ENCODE results near the gene CFAP206.
A peak's percentile ranks its signal among the peaks of the same experiment; 100 is the strongest.
"Not testable (repeated sequence)": the region's sequence is repeated elsewhere in the genome, so short reads cannot be mapped to it uniquely, and the experiment has no call there.

CFAP206 gene

DNA sequence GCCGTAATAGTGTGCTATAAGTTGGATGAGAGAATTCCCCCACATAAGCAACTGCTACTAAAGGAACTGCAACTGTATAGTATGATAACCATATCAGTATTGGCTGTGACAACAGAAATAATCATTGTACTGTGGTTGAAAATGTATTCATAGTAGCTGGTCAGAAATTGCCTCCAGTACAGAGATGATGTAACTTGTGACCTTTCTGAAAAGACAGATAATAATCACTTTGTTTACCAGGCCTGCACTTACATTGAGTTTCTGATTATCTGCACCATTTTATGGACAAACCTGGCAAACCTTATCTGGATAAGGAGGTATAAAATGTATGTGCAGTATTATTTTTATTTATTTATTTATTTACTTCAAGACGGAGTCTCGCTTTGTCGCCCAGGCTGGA, 19.0 kb downstream of the CFAP206 start:
- DNase-seq (ENCODE audit: low spot score): no peak

DNA sequence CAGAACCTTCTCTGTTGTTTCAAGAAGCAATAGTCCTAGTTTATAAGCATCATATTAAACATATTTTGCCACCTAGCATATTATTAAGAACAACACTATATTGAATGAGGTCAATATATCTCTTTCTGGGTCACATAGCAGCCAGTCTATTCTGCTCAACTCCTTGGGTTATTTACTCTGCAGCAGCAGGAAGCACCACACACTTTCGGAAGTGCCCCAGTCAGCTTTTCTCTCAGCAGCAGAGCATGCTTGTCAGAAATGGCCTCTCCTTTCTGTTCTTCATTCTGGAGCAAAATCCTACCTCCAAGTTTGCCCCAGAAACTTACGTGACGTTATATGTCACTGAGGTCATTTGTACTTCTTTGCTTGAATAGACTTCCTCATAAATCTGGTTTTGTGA, 22.7 kb downstream of the CFAP206 start:
- no peak for DNase-seq (ENCODE audit: low spot score)

DNA sequence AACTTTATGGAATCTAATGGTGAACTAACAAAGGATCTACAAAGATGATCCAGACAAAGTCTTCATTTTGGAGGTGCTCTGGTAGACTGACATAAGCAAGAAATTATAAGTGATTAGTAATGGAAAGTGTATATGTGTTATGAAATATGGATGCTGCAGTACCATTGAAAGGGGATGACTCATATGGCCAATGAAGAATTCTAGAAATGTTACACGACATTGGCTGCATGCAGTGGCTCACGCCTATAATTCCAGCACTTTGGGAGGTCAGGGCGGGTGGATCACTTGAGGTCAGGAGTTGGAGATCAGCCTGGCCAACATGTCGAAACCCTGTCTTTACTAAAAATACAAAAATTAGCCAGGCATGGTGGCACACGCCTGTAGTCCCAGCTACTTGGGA, 23.5 kb downstream of the CFAP206 start:
- DNase-seq (ENCODE audit: low spot score): no peak

DNA sequence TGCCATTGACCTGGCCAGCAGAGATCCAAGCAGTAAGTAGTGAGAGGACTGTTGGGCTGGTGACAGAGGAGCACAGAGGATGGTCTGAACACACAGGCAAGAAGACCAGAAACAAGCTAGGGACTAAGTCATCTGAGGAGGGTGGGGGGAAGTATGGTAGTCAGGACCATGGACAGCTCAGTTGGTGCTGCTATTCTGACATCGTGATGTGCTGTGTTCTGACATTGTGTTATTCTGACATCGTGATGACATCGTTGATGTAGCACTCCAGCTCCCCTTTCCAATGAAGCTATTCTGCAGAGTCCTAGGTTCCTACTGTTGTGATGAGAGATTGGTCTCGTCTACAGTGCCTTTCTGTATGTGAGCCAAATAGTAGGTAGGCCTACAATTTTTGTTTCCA, 28.7 kb downstream of the CFAP206 start:
- DNase-seq (ENCODE audit: low spot score): peak; percentile 20

DNA sequence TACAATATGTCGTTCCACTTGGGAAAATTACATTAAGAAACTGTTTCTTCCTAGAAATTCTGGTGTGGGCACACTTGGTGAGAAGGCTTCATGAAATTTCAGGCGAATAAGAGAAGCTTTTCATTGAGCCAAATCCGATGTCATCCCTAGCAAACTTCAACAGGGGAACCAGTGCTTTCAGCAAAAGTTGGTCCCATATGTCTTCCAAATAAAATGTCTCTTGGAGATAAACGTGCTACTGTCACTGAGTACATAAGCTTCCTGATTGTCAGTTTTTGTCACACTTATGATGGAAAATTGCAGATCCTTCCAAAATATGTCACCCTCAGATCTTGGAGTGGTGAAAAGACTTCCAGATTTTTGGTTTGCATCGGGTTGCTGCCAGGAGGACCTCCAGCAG, 33.9 kb downstream of the CFAP206 start:
- no peak for DNase-seq (ENCODE audit: low spot score)

DNA sequence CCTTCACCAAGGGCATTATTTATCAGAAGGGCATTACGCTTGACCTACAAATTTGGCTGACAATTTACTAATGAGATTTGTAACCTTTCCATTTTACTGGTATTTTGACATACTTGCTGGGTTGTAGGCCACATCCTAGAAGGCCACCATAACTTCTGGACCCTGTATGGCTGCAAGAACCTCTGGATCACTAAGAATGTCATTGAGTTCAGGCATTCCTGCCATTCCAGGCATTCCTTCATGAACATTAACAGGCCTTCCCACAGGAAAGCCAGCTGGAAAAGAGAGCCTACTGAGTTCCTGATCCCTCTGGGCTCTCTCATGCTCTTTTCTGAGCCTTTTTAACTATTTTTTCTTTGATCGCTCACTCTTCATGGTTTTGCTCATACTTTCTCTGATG, 36.6 kb downstream of the CFAP206 start:
- DNase-seq (ENCODE audit: low spot score): no peak

DNA sequence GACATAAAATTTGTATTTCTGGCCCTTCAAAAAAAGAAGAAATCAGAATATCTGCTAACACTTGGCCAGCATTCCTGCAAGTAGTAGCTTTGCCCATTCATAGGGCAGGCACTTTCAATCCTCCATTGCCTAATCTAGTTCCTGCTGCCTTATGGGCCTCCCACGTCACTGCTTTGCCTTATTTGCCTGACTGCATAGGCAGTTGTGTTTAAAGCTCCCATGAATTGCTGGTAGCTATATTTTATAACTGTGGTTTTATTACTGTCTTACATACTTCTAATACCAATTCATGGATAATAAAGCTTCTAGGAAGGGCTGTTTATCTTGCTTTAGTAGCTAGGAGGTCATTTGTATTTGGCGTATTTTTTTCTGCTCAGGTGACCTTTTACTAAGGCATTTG, 57.3 kb downstream of the CFAP206 start:
- no peak for DNase-seq (ENCODE audit: low spot score)

DNA sequence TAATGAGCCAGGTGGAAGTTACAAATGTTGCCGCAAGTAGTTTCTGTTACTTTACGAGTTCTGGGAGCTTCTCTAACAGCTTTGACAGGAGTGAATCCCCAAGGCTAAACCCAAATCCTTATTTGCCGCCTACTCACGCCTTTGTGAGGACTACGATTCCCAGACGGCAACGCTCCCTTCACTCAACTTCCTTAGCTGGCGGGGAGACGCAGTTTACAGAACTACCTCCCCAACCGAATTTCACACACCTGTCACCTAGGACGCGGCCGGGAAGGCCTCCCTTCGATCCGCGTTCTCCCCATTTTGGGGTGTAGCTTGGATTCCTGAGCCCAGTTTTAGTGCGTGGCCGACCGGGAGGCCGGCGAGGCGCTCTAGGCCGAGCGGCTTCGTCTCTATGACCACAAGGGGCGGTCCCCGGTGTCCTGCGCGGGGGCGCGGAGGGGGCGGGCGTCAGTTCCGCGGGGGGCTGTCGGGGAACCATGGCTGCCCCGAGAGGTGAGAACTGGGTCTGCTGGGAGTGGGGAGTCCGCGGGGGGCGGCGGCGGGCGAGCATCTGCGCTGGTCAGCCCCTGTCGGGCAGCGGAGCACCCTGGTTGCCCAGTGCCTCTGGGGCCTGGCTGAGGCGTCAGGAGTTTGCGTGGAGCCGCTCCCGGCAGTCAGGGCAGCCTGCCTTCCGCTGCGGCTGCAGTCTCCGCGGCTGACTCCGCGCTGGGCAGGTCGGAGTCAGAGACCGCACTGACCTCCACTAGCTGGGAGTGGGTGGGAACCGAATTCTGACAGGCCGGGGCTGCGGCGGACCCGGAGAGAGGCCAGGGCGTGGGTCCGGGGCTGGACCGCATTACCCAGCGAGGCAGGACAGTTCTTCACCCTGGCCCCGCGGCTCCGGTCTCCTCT, 65.0 kb downstream of the CFAP206 start, which contains the start of gene SLC35A1:
Gene SLC35A1 (plus strand): TSS at position 450 of the 894 bp plus-strand sequence. CDS start 30 bp downstream, at position 480.
- DNase-seq (ENCODE audit: low spot score): peak; percentile 81

DNA sequence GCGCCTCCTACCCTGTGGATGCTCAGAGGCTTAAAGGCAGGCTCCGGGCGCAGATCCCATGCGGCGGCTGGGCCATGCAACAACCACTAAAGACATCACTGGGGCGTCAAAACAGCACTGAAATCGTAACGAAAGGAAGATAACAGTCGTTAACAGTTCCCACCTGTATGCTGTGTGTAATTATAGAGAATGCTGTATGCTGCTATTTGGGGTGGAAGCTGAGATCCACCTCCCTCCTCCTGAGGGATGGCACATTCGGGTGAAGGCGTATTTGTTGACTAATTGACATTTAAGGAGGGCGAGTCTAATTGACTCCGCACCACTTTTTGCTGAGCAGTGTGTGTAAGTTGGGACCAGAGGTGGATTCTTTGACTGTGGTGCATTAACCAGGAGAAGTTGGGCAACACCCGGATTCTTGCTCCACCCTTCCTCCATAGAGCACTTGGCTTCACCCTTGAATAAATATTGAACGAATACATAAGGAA, 65.7 kb downstream of the CFAP206 start:
- peak; percentile 55 for DNase-seq (ENCODE audit: low spot score)

DNA sequence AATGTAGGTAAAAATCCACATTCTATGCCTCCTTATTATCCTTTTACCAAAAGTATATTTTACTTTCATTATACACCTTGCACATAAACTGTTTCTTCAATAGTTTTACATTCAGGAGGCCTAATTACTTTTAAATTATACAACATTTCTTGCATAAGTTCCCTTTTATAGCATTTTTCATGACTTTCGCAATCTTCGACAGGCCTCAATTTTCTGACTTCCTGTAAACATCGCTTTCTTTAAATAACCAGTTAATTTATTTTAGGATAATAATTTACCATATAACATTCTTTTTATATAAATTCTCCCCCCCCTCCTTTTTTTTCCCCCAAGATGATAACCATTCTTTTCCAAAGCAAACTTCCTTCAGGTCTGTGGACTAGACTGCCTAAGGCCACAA, 74.2 kb downstream of the CFAP206 start:
- no peak for DNase-seq (ENCODE audit: low spot score)

DNA sequence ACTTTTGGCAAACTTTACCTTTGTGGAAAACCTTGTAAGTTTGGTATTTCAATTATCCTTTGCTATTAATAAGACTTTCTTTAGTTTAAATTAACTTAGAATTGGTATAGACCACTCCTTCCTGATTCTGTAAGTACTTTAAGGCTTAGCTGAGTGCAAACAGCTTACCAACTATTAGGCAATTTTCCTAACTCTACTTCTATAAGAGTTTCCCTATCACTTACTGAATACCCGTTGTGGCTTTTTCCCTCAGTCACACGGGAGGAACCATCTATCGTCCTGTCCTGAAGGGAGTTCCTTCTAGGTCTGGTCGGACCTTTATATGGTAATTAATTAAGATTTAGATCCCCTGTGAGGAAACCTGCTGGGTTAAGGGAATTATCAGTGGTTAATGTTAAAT, 74.6 kb downstream of the CFAP206 start:
- DNase-seq (ENCODE audit: low spot score): no peak

DNA sequence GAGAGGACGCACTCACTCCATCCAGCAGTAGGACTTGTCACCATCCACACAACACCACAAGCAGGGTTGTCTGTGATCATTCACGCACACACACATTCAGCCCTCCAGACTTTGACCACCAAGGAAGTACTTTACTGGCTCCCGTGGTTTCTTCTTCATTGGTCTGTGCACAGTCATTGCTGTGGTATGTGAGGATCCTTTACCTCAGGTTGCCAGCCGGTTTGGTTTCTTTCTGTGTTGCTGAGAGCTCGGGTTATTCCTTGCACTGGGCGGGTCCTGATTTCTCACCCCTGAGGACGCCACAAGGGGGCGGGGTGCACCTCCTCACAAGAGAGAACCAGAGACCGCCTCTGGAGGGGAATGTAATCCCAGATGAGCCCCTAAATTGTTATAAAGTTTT, 76.2 kb downstream of the CFAP206 start:
- DNase-seq (ENCODE audit: low spot score): peak; percentile 6

DNA sequence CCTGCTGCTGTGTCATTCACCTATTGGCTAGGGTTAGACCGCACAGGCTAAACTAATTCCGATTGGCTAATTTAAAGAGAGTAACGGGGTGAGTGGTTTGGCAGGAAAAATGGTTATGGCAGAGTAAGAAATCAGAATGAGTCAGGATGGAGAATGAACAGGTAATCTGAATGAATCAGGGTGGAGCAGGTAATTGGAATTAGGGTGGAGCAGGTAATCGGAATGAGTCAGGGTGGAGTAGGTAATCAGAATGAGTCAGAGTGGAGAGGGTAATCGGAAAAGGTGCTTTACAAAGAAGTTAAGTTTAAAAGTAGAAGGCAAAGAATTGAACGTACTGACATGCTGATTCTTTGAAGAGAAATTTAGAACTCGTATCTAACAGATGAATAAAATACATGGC, 76.7 kb downstream of the CFAP206 start:
- DNase-seq (ENCODE audit: low spot score): no peak

DNA sequence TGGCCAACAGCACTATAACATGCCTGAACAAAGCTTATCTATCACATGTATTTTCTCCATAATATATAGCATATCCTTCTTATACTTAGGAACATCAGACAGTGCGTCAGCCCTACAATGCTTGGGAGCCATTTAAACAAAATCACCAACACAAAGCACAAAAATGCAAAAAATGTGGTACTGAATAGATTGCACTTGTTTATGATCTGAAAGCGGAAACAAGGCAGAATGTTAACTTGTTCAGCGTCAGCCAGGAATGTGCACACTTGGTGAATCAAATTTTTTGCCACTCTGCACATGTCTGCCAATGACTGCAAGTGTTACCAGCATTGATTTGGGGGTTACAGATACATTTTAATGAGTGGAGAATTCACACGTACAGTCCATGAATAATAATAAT, 79.8 kb downstream of the CFAP206 start:
- no peak for DNase-seq (ENCODE audit: low spot score)

DNA sequence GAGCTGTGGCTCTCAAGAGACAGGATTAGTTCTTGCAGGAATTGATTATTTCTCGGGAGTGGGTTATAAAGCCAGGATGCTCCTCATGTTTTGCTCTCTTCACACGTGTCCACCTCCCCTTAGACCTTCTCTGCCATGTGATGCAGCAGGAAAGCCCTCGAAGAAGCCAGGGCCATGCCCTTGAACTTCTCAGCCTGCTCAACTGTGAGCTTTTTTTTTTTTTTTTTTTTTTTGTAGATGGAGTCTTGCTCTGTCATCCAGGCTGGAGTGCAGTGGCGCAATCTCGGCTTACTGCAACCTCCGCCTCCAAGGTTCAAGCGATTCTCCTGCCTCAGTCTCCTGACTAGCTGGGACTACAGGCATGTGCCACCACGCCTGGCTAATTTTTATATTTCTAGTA, 81.6 kb downstream of the CFAP206 start:
- not testable (repeated sequence) for DNase-seq (ENCODE audit: low spot score)

DNA sequence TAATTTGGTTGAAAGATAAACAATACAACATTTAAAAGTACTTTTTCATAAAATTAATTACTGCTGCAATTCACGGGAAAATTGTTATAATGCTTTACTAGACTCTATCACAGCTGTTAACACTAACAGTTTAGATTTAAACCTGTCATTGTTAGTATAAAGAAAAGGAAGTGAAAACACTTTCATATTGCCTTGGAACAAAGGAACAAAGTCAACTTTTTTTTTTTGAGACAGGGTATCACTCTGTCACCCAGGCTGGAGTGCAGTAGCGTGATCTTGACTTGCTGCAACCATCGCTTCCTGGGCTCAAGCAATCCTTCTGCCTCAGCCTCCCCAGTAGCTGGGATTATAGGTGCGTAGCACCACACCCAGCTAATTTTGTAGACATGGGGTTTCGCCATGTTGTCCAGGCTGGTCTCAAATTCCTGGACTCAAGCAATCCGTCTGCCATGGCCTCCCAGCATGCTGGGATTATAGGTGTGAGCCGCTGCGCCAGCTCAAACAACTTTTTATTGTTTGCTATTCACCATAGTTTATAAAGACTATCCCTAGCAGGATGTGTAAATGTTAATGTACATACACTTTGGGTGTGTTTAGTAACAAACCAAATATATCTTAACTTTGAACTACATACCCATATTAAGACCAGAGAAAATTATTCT, 87.1 kb downstream of the CFAP206 start:
- DNase-seq (ENCODE audit: low spot score): no peak

DNA sequence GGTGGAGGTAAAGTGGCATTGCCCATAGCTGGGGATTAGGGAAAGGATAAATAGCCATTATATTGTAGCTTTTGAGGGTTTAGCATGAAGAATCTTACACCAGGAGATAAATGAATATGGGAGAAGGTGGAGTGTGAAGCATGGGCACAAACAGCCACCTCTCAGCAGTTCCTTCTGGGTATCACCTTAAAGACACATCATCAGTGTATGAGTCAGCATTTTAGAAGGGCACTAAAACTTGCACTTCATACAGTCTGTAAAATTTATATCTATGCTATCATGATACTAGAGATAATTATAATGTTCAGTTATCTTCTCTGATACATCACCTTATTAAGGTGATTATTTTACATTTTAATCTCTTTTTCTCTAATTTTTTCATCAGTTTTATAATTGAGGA, 90.3 kb downstream of the CFAP206 start:
- no peak for DNase-seq (ENCODE audit: low spot score)

DNA sequence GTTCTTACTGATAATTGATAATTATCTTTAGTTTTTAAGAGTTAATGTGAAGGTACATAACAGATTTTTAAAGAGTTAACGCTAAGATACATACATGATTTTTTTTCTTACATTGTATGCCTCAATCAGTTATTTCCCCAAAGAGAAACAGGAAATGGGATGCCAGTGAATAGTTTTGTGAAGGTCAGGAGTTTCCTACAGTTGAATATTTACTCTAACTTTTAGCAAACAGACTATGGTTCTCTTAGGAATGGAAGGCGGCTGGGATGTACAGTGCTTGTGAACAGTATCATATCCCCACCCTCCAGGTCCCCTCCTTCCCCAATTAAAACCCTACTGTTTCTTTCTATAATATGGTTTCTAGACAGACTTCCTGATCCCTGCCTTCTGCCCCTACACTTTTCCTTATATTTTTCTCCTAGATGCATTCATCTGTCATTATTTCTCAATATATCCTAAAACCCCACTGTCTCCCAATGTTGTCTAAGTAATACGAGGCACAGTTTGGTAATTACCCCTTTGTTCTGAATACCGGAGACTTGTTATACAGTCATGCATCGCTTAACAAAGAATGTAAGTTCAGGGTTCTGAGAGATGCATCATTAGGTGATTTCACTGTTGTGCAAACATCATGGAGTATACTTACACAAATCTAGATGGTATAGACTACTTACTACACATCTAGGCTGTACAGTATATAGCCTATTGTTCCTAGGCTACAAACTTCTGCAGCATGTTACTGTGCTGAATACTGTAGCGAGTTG, 94.2 kb downstream of the CFAP206 start:
- DNase-seq (ENCODE audit: low spot score): no peak

DNA sequence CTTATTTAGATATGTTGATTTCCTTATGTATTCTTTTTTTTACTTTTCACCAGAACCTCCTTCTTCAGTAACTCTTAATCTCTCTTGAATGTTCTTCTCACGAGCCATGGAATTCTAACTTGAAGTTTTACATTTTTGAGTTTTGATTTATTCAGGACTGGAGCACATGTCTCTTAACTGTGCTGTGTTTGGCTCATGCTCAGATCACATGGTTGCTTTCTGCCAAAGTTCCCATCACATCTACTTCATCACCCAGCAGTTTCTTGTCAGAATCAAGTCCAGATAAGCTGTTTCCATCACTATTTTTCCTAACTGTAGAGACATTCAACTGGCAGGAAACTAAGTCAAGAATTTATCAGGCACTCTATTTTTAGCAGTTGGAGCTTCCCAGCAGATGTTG, 96.7 kb downstream of the CFAP206 start:
- no peak for DNase-seq (ENCODE audit: low spot score)

Data from activated CD4-positive, alpha-beta T cell treated with anti-CD3 and anti-CD28 coated beads, Interleukin-2, Interleukin-4, amounts not matched to agents 100 ng/mL and 50 ng/mL, durations not matched to agents 16 hours and 8 hours (primary cell).